SK-N-MC (cell line): ENCODE data around the gene RAVER2.

Experiments
- EZH2 ChIP-seq: fragments of 200-600 bp; sonication (generic); IDR thresholded peaks from one replicate; pipeline ENCODE4 v1.6.1; 2017; ENCODE audit warnings: antibody characterized with exemption
- POLR2AphosphoS5 ChIP-seq: IDR thresholded peaks from 2 replicates; pipeline ENCODE4 v1.6.1; 2012; ENCODE audit warnings: mild to moderate bottlenecking, low read depth, low read length, borderline replicate concordance

GRCh38 chr1:64866689-64867088 is 121.8 kb downstream of the RAVER2 start:
- TF ChIP-seq EZH2: no peak
- no peak for TF ChIP-seq POLR2AphosphoS5
